Esophagus muscularis mucosa (tissue), 4 donors: ENCODE results near the gene ZNF407. TPM values are rescaled to one million over a fixed set of nuclear protein-coding genes. Genes with fewer than 3 reads are reported as not detected.

Experiments
- DNase-seq: peaks from one replicate; pipeline ENCODE4 v3.0.0-alpha.2; 2017; ENCODE audit errors: extremely low spot score
- H3K27ac ChIP-seq, 4 donors: fragments of 200-600 bp; sonication (generic); replicated peaks in 1 of 4; 1 replicate in 3 of 4; 2 replicates in 1 of 4; pipeline ENCODE4 v1.5.1; 2016 to 2019; ENCODE audit warnings: mild to moderate bottlenecking in 1 of 4
- H3K27me3 ChIP-seq, 4 donors: fragments of 200-600 bp; sonication (generic); one replicate each; pipeline versions ENCODE4 v1.5.1 to v1.6.0; 2016 to 2019
- H3K36me3 ChIP-seq, 4 donors: fragments of 200-600 bp; sonication (generic); one replicate each; pipeline ENCODE4 v1.5.1; 2016 to 2019
- H3K4me1 ChIP-seq, 4 donors: fragments of 200-600 bp; sonication (generic); one replicate each; pipeline ENCODE4 v1.5.1; 2016 to 2019
- H3K4me3 ChIP-seq, 4 donors: fragments of 200-600 bp; sonication (generic); 1 replicate in 2 of 4; 2 replicates in 2 of 4; pipeline ENCODE4 v1.5.1; 2016 to 2019; ENCODE audit warnings: mild to moderate bottlenecking in 4 of 4, moderate library complexity in 1 of 4
- H3K9me3 ChIP-seq, 4 donors: fragments of 200-600 bp; sonication (generic); 1 replicate in 3 of 4; 2 replicates in 1 of 4; pipeline ENCODE4 v1.5.1; 2016 to 2019
- CTCF ChIP-seq, 3 experiments: fragments of 200-600 bp in 2 of 3; fragments of 450-650 bp in 1 of 3; sonication (generic) in 2 of 3; IDR thresholded peaks; one replicate each; pipeline ENCODE4 v1.5.1; 2017 to 2019; ENCODE audit warnings: antibody characterized with exemption in 3 of 3, mild to moderate bottlenecking in 2 of 3, moderate library complexity in 1 of 3
- EP300 ChIP-seq: sonication (generic); formaldehyde crosslinking; IDR thresholded peaks from one replicate; pipeline ENCODE4 v1.6.1; 2017; ENCODE audit warnings: antibody characterized with exemption
- POLR2A ChIP-seq: fragments of 450-650 bp; IDR thresholded peaks from one replicate; pipeline ENCODE4 v1.6.1; 2017; ENCODE audit warnings: antibody characterized with exemption, moderate library complexity, mild to moderate bottlenecking, low read depth
- POLR2AphosphoS5 ChIP-seq, 2 donors: sonication (generic); formaldehyde crosslinking; IDR thresholded peaks; one replicate each; pipeline ENCODE4 v1.6.1; 2017; ENCODE audit warnings: antibody characterized with exemption in 2 of 2
- WGBS: methylation state at CpG from one replicate; pipeline ENCODE4 v1.1.5; 2018; 5-methylcytosine and 5-hydroxymethylcytosine counted together
- intact Hi-C: fragments of 100-400 bp; cut with DNase I; formaldehyde crosslinking; loops from one replicate; pipeline ENCODE4 v1.15.1; 2023
- total RNA-seq, 4 donors: library from RNA; depleted of rRNA; stranded (reverse); fragments of >200 nt; gene quantifications; one replicate each; pipeline versions ENCODE4 v1.1.0 to v1.2.1, GENCODE V29; 2016

Gene ZNF407
- total RNA-seq, 4 donors from 2014 or later, result 13.9 to 19.1 (median 17.2) TPM

DNA sequence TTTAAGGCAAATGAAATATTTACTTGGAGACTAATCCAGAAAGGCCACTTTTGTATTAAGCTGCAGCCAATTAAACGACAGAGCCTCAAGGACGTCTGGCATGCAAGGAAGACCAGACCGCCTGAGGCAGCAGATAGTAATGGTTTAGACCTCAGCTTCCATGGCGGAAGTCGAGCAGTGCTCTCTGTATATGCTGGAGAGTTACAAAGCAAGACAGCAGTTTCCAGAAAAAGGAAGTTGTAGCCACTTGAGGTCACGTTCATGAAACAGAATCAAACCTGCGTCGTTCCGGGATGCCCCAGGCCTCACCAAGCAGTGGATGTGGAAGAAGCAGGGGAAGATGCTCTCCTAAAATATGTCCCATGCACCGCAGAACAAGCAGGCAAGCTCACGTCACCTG, 469.3 kb downstream of the ZNF407 start:
- Histone ChIP-seq H3K27ac (no peak overlapping the region), H3K4me1 (peaks cover 0 to 7% (median 6%) of the 10 kb centered on the region in 4 donors), H3K27me3 (no peaks in the 10 kb centered on the region), H3K36me3 (peaks cover 23 to 32% (median 25%) of the 10 kb centered on the region in 4 donors), H3K4me3 (no peak overlapping the region), H3K9me3 (peaks cover 0 to 4% (median 0%) of the 10 kb centered on the region in 4 donors)
- TF ChIP-seq POLR2AphosphoS5 (IDR thresholded peaks at IDR 0.05) (no peak), CTCF (IDR thresholded peaks at IDR 0.05) (no peak), POLR2A (no peak)
- intact Hi-C loops, result no loop called here
- no peak for DNase-seq
- 87% methylated on average over 11 of the region's 11 CpGs for WGBS

- H3K27me3 ChIP-seq, result no peaks in the 10 kb centered on the region
- H3K4me1 ChIP-seq, result peaks cover 0 to 8% (median 6%) of the 10 kb centered on the region in 4 donors
- DNase-seq, result no peak
- H3K36me3 ChIP-seq, result peaks cover 17 to 22% (median 20%) of the 10 kb centered on the region in 4 donors
- intact Hi-C loops, result no loop called here
- TF ChIP-seq POLR2AphosphoS5 (IDR thresholded peaks at IDR 0.05) (no peak), CTCF (IDR thresholded peaks at IDR 0.05) (no peak), POLR2A (no peak), EP300 (no peak)
- no peak overlapping the region for H3K4me3 ChIP-seq
- 87% methylated on average over 17 of the region's 17 CpGs for WGBS
- peaks cover 0 to 4% (median 2%) of the 10 kb centered on the region in 4 donors for H3K9me3 ChIP-seq
- H3K27ac ChIP-seq, result no peak overlapping the region
Observed at GRCh38 chr18:75067996-75068645, 470.5 kb downstream of the ZNF407 start.

DNA sequence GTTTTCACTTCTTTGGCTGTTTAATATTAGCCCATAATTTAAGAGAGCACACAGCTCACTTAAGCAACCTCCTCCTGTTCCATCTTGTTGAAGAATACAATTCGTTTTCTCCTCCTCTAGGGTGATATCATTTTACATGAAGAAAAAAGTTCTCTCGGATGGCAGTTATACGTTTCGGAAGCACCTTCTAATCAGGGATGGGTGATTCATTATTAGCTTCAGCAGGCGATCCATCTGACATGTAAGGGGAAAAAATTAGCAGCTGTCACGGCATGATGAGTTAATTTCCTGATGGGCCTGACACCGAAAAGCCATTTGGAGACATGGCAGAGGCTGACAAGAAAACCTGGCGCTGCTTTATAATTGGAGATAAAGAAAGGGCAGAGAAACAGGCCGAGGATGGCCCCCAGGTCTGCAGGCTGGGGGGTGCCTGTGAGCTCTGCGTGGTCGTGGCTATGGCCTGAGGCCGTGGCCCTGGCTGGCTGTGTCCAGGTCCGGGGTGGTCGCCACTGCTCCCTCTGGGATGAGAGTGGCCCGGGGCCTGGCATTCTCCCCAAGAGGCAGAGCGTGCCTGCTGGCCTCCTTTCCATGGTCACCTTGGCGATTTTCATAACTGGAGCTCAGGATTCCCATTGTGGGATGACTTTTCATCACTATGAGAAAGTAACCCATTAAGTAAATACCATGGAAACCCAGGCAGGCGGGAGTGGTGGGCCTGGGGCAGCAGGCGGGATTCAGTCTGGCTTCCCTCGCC, 471.2 kb downstream of the ZNF407 start:
- WGBS, result 91% methylated on average over 19 of the region's 20 CpGs
- no peak for DNase-seq
- intact Hi-C loops, result no loop called here

GRCh38 chr18:75070235-75070624, 472.6 kb downstream of the ZNF407 start:
- WGBS, result 80% methylated on average over 16 of the region's 16 CpGs
- Histone ChIP-seq H3K4me1 (peaks cover 0 to 8% (median 6%) of the 10 kb centered on the region in 4 donors), H3K9me3 (peaks cover 0 to 4% (median 2%) of the 10 kb centered on the region in 4 donors), H3K27me3 (no peaks in the 10 kb centered on the region), H3K4me3 (peak overlapping the region in 3 of 4 donors; percentile 5 to 18 (median 7)), H3K36me3 (peaks cover 0 to under 1% (median under 1%) of the 10 kb centered on the region in 4 donors), H3K27ac (peak overlapping the region; percentile 40 to 69 (median 51))
- DNase-seq, result no peak
- intact Hi-C loops, result no loop called here
- TF ChIP-seq EP300 (no peak), POLR2AphosphoS5 (IDR thresholded peaks at IDR 0.05) (no peak), POLR2A (no peak), CTCF (IDR thresholded peaks at IDR 0.05) (no peak)

More for the DNA sequence above, 471.2 kb downstream of the ZNF407 start:
- no peak overlapping the region for H3K27ac ChIP-seq
- TF ChIP-seq POLR2A (no peak), EP300 (no peak), CTCF (IDR thresholded peaks at IDR 0.05) (no peak), POLR2AphosphoS5 (IDR thresholded peaks at IDR 0.05) (no peak)
- no peaks in the 10 kb centered on the region for H3K27me3 ChIP-seq
- peaks cover 10 to 15% (median 12%) of the 10 kb centered on the region in 4 donors for H3K36me3 ChIP-seq
- peaks cover 0 to 8% (median 6%) of the 10 kb centered on the region in 4 donors for H3K4me1 ChIP-seq
- H3K4me3 ChIP-seq, result no peak overlapping the region
- peaks cover 0 to 4% (median 2%) of the 10 kb centered on the region in 4 donors for H3K9me3 ChIP-seq
